HS-5 (cell line): Measurements from ENCODE around the gene C6orf47.

ENCODE experiments used
- DNase-seq: peaks from one replicate; pipeline ENCODE4 v3.0.0-alpha.2; 2012; ENCODE audit warnings: low read depth

Gene C6orf47

GRCh38 chr6:31661262-31662123 is 915 bp upstream of the C6orf47 start:
- no peak for DNase-seq

- no peak for DNase-seq
Observed at GRCh38 chr6:31659649-31660380, 763 bp downstream of the C6orf47 start.

- DNase-seq: no peak
Observed at GRCh38 chr6:31658983-31659648, 1.5 kb downstream of the C6orf47 start.

DNA sequence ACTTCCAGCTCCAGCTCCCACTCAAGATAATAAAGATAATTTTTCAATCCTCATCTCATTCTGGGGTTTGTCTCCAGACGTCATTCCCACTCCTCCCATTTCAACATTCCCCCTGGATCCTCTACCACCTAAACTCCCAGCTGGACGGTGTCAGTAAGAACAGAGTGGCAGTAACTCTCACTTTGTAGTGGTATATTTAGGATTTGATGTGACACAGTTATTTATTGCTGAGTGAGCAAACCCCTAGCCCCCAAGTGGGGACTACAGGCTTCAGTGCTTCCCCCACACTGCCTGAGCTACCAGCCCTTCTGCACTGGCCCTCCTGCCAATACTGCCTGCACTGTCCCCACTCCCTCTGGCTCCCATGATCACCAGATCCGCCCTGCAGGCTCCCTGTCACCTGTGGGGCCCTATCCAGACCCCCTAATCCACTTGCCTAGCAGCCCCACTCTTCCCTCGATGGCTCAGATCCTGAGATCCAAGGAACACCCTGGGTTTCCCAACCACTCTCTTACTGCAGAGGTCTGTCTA is 2.4 kb downstream of the C6orf47 start:
- DNase-seq: no peak

DNA sequence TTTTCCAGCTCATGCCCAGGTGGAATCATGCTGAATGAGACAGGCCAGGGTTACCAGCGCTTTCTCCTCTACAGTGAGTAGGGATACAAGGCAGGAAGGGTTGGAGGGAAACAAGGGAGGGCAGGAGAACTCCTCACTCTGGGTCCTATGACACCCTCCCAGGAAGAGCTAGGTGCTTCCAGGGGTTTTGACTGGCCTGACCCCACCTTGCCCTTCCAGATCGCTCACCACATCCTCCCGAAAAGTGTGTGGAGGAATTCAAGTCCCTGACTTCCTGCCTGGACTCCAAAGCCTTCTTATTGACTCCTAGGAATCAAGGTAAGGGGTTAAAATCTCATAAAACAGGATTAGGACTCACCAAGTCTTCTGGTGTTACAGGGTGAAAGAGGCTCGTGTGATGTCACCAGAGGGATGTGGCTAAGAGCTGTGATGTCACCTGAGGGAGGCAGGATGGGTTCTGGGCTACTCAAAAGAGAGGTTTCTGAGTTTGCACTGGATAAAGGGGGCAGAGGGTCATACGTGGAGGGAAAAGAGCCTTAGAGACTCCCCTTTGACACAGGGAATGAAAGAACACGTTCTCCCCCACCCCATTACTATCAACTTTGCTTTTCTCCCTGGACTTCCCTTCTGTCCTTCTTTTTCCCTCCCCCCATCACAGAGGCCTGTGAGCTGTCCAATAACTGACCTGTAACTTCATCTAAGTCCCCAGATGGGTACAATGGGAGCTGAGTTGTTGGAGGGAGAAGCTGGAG is 3.0 kb downstream of the C6orf47 start:
- no peak for DNase-seq

DNA sequence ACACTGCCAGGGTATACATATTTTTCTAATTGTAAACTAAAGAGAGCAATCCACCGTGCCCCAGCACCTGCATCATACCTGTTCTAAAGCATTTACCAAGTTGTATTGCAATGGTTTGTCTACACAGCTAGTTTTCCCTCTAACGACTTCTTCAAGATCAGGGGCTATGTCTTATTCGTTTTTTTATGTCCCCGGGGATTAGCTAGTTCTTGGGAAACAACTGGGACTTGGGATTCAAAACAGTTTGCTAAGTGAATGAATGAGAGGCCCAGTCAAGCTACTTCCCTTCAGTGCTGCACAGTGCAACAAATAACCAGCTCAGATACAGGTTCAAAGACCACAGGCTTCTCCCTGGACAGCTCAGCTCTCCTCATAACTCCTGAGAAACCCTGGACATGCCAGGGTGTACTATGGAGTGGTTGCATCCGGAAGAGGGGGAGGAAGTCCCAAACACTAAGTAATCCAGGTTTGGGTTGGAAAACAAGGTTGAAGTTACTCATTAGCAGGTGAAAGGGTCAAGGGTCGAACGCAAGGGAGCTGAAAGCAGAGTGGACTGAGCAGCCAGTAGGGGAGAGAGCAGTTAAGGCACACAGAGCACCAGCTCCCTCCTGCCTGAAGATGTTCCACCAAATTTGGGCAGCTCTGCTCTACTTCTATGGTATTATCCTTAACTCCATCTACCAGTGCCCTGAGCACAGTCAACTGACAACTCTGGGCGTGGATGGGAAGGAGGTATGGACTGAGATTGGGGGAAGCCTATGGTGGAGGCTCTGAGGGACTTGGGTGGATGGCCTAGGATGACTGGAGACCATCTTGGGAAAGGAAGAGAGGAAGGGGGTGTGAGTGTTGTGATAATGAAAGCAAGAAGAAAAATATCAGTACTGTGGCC is 5.0 kb downstream of the C6orf47 start, which contains the start of gene APOM:
Gene APOM, plus strand, starts transcription at position 546 of the 889 bp plus-strand sequence. Its CDS starts 73 bp downstream, at position 619.
- no peak for DNase-seq

DNA sequence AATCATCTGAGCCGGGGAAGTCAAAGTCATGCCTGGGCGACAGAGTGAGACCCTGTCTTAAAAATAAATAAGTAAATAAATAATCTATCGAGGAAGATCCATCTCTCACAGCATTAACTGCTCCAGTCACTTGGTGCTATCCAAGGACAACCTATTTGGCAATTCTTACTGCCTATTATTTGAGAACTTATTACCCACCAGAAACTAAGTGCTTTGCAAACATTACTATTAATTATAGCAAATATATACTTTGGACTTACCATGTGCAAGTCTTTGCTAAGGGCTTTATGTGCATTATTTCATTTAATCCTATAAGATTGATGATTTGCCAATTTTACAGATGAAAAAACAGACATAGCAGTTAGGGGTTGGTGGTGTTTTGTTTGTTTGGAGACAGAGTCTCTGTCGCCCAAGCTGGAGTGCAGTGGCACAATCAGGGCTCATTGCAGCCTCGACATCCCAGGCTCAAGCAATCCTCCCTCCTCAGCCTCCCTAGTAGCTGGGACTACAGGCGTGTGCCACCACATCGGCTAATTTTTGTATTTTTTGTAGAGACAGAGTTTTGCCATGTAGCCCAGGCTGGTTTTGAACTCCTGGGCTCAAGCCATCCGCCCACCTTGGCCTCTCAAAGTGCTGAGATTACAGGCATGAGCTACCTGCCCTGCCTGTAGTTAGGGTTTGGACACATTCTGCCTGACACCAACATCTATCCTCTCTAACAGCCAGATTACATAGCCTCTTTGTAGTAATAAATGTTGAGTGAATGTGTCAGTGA is 5.8 kb downstream of the C6orf47 start:
- DNase-seq: no peak

- no peak for DNase-seq
Observed at GRCh38 chr6:31652925-31653724, 7.5 kb downstream of the C6orf47 start.

GRCh38 chr6:31651602-31652191 is 8.9 kb downstream of the C6orf47 start:
- no peak for DNase-seq

GRCh38 chr6:31645325-31645724 is 15.3 kb downstream of the C6orf47 start:
- DNase-seq: no peak

DNA sequence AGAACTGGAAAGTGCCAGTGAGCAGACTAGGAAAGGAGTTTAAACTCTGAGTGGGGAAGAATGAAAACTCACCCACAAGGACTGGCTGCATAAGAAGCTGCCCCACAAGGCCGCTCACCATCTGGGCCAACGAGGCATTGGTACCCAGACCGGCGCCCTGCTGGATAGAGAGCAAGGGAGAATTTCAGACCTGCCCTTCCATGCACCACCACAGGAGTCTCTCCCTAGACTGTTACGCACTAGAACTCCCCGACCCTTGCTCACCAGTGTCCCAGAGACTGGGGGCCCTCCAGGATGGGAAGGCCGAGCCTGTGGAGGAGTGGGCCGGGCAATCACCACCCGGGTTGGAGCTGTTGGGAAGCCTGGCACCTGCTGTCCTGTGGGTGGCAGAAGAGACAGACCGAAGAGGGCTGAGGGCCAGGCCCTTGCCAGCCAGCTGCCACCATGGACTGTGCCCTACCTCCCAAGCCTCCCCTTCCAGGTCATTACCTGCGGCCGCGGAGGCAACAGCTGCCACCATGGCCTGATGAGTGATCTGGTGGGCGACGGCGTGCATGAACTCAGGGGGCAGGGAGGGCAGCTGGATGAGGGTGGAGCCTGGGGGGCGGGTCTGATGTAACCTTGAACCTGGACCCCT is 16.6 kb downstream of the C6orf47 start:
- DNase-seq: no peak

DNA sequence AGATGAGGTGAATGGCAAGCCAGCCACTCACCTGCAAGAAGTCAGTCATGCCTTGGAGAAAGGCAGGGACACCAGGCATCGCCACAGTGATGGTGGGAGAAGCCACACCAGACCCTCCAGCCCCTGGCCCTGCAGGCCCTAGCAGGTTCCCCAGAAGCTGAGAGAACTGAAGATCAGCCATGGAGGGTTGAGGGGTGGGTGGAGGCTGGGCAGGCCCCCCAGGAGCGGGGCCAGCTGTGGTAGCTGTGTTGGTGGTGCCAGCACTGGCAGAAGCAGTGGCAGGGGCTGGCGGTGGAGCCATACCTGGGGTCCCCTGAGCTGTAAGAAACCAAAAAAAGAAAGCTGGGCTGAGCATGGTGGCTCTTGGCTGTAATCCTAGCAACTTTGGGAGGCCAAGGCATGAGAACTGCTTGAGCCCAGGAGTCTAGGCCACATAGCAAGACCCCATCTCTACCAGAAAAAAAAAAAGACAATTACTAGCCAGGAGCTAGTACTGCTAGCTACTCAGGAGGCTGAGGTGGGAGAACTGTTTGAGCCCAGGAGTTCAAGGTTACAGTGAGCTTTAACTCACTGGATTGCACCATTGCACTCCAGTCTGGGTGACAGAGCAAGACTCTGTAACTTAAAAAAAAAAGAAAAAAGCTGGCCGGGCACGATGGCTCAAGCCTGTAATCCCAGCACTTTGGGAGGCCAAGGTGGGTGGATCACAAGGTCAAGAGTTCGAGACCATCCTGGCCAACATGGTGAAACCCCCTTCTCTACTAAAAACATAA is 17.6 kb downstream of the C6orf47 start:
- DNase-seq: no peak

- no peak for DNase-seq
Observed at GRCh38 chr6:31641370-31641769, 19.2 kb downstream of the C6orf47 start.

- no peak for DNase-seq
Observed at GRCh38 chr6:31640612-31641011, 20.0 kb downstream of the C6orf47 start.

DNA sequence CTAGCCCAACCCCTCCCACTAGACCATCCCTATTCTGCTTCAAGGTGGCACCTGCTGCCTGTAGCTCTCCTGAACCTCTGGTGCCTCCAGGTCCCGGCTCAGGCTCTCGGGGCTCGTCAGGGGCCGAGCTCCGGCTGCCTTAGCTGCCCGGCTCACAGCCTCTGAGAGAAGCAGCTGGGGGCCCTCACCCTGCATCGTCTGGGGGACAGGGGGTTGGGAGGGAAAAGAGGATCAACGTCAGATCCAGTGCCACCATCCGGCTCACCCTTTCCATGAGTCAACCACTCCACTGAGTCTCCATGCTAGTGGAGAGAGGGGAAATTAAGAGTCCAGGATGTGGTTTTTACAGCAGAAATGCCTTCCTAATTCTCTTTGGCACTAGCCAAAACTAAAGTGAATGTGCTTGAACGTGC is 21.1 kb downstream of the C6orf47 start:
- DNase-seq: no peak

- no peak for DNase-seq
Observed at GRCh38 chr6:31639043-31639442, 21.5 kb downstream of the C6orf47 start.
